Retinal pigment epithelial cell (primary cell): ENCODE results near the gene PYGL.

Experiments used
- DNase-seq: peaks from one replicate; pipeline ENCODE4 v3.0.0-alpha.2; 2010; ENCODE audit warnings: low read depth
- H3K4me3 ChIP-seq: 2 replicates; pipeline ENCODE4 v1.5.1; 2011; ENCODE audit warnings: mild to moderate bottlenecking, low read length, control low read depth, moderate library complexity
- TF ChIP-seq, protein P1 (sequence below): conservative IDR thresholded peaks from 2 replicates; pipeline ENCODE4 v1.5.1; 2011; ENCODE audit warnings: low read depth, low read length, control low read depth, inconsistent platforms

PYGL gene

GRCh38 chr14:50883827-50884197 is 60.5 kb downstream of the PYGL start:
- TF ChIP-seq, protein P1, sequence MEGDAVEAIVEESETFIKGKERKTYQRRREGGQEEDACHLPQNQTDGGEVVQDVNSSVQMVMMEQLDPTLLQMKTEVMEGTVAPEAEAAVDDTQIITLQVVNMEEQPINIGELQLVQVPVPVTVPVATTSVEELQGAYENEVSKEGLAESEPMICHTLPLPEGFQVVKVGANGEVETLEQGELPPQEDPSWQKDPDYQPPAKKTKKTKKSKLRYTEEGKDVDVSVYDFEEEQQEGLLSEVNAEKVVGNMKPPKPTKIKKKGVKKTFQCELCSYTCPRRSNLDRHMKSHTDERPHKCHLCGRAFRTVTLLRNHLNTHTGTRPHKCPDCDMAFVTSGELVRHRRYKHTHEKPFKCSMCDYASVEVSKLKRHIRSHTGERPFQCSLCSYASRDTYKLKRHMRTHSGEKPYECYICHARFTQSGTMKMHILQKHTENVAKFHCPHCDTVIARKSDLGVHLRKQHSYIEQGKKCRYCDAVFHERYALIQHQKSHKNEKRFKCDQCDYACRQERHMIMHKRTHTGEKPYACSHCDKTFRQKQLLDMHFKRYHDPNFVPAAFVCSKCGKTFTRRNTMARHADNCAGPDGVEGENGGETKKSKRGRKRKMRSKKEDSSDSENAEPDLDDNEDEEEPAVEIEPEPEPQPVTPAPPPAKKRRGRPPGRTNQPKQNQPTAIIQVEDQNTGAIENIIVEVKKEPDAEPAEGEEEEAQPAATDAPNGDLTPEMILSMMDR = no peak
- no peak overlapping the region for H3K4me3 ChIP-seq
- no peak for DNase-seq

DNA sequence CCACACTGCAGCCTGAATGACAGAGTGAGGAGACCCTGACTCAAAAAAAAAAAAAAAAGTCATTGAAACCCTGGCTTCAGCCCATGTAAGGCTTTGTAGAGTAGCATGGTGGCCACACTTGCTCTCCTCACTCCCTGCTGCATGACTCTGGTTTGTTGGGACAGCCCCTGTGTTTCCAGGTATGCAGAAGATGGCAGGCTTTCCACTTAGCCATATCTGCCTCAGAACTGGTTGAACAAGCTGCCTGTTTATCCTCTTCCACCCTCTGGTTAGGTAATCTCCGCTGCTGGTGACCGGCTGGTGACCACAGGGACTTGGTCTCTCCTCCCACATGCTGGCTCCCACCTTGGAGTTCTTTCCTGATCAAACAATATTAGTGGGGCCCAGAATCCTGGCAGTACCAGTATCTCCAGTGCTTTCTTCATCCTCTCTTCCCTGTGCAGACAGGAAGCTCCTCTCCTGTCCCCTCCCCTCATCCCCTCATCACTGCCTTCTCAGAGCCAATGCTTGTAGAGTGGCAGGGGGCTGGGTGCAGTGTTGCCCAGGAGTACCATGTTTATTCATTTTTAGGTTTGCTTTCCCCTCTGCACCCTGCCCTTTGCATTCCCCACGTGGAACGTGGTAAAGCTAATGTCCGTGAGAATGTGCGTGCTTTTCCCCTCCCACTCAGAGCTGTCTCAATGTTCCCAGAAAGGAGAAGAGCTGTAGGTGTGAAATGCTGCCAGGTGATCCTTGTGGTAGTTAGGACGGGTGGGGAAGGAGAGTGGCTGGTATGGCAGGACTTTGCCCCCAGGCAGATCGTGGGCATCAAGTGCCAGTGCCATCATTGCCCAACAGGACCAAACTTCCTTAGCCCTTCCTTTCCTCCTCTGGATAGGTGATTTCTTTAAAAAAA is 61.1 kb downstream of the PYGL start:
- H3K4me3 ChIP-seq = no peak overlapping the region
- DNase-seq = no peak
- TF ChIP-seq, protein P1 = no peak

DNA sequence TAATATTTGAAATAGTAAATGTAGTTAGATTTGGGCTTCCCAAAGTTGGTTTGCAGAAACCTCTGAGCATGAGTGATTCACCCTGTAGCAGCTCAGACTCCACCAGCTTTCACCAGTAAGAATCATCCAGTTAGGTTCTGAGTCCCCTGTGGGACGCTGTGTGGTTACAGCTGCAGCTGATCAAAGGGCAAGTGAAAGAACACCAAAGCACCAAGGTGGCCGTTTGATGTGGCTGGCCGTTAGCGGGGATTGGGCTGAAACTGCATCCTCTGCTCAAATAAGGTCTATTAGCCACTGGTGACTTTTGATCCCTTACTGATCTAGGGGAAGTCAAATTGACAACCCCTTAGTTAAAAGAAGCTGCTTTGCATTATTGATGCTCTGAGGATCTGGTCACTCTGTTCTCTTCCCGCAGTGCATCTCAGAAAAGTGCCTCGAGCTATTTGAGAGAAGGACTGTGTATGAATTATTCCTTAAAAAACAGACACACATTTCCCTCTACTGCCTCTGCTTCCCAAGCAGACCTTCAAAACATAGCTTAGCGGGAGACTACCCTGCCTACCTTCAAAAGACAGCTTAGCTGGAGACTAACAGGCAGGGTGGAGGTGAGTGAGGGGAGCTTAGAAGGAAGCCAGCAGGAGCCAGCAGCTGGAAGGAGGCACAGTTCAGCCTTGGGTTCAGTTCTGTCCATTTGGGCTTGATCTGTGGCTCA is 68.8 kb downstream of the PYGL start:
- TF ChIP-seq, protein P1 = no peak
- no peak for DNase-seq

GRCh38 chr14:50874757-50875156 is 69.5 kb downstream of the PYGL start:
- TF ChIP-seq, protein P1 = no peak

More for the DNA sequence above, 68.8 kb downstream of the PYGL start:
- no peak overlapping the region for H3K4me3 ChIP-seq

GRCh38 chr14:50871914-50872732 is 72.2 kb downstream of the PYGL start, which contains the start of gene ABHD12B:
Gene ABHD12B (plus strand): TSS chr14:50872053. CDS start chr14:50872175, 122 bp downstream.
- H3K4me3 ChIP-seq = peak within 1 kb of the TSS; percentile 20
- TF ChIP-seq, protein P1 = no peak
- no peak for DNase-seq

More at GRCh38 chr14:50874757-50875156, 69.5 kb downstream of the PYGL start:
- H3K4me3 ChIP-seq = no peak overlapping the region
- no peak for DNase-seq

- no peak for DNase-seq
- TF ChIP-seq, protein P1 = no peak
- no peak overlapping the region for H3K4me3 ChIP-seq
Measured at GRCh38 chr14:50871228-50871627, 73.1 kb downstream of the PYGL start.
